Fibroblast of villous mesenchyme (primary cell): ENCODE measurements around the gene GBA2. TPM values are rescaled to one million over a fixed set of nuclear protein-coding genes. Genes with fewer than 3 reads are reported as not detected.

Source experiments
- DNase-seq: peaks from one replicate; pipeline ENCODE4 v3.0.0-alpha.2; 2010; ENCODE audit warnings: low read depth
- H3K4me3 ChIP-seq: 2 replicates; pipeline ENCODE4 v1.5.1; 2011; ENCODE audit warnings: low read depth, mild to moderate bottlenecking, low read length
- CTCF ChIP-seq: IDR thresholded peaks from 2 replicates; pipeline ENCODE4 v1.5.1; 2012; ENCODE audit warnings: low read depth, mild to moderate bottlenecking, low read length; ENCODE audit not compliant: insufficient read depth
- total RNA-seq: library from RNA; depleted of rRNA; stranded (reverse); fragments of >200 nt; gene quantifications from 2 replicates; pipeline ENCODE4 v1.2.3, GENCODE V29; 2012

The GBA2 gene
- total RNA-seq, 1 donor: 38.4 TPM

GRCh38 chr9:35778496-35778895, 29.5 kb upstream of the GBA2 start:
- no peak for DNase-seq
- no peak for TF ChIP-seq CTCF
- H3K4me3 ChIP-seq: no peak overlapping the region

GRCh38 chr9:35776018-35776417, 27.0 kb upstream of the GBA2 start:
- no peak for DNase-seq
- TF ChIP-seq CTCF: no peak

GRCh38 chr9:35774907-35775635, 26.0 kb upstream of the GBA2 start:
- H3K4me3 ChIP-seq: no peak overlapping the region
- no peak for DNase-seq
- TF ChIP-seq CTCF: no peak

More at GRCh38 chr9:35776018-35776417, 27.0 kb upstream of the GBA2 start:
- H3K4me3 ChIP-seq: no peak overlapping the region

GRCh38 chr9:35771943-35772342, 22.9 kb upstream of the GBA2 start:
- no peak for TF ChIP-seq CTCF
- DNase-seq: no peak
- no peak overlapping the region for H3K4me3 ChIP-seq

GRCh38 chr9:35771534-35771933, 22.5 kb upstream of the GBA2 start:
- no peak overlapping the region for H3K4me3 ChIP-seq
- TF ChIP-seq CTCF: no peak
- DNase-seq: peak; percentile 30

GRCh38 chr9:35771075-35771433, 22.0 kb upstream of the GBA2 start:
- DNase-seq: no peak

More at GRCh38 chr9:35771075-35771433, 22.0 kb upstream of the GBA2 start:
- no peak for TF ChIP-seq CTCF
- H3K4me3 ChIP-seq: no peak overlapping the region
